Kidney capillary endothelial cell (primary cell): ENCODE measurements around the gene FAM222A.
"Not testable (repeated sequence)": the region's sequence is repeated elsewhere in the genome, so short reads cannot be mapped to it uniquely, and the experiment has no call there.

ENCODE experiments used
- DNase-seq: peaks from one replicate; pipeline ENCODE4 v3.0.0-alpha.2; 2018; ENCODE audit warnings: low spot score

FAM222A gene

GRCh38 chr12:109693653-109694600 lies 19.7 kb upstream of the FAM222A start:
- DNase-seq = no peak

- DNase-seq = not testable (repeated sequence)
These were observed 19.0 kb upstream of the FAM222A start for GRCh38 chr12:109694629-109695028.

GRCh38 chr12:109695416-109695815 lies 18.2 kb upstream of the FAM222A start:
- DNase-seq = no peak

GRCh38 chr12:109695961-109696461 lies 17.6 kb upstream of the FAM222A start:
- no peak for DNase-seq

GRCh38 chr12:109696485-109697269 lies 16.9 kb upstream of the FAM222A start:
- no peak for DNase-seq

GRCh38 chr12:109697270-109697553 lies 16.4 kb upstream of the FAM222A start:
- no peak for DNase-seq

- no peak for DNase-seq
These were observed 15.7 kb upstream of the FAM222A start for GRCh38 chr12:109697877-109698468.

GRCh38 chr12:109698820-109699219 lies 14.8 kb upstream of the FAM222A start:
- DNase-seq = no peak

- no peak for DNase-seq
These were observed 12.6 kb upstream of the FAM222A start for GRCh38 chr12:109701064-109701463.

- no peak for DNase-seq
These were observed 11.3 kb upstream of the FAM222A start for GRCh38 chr12:109702111-109702841.

GRCh38 chr12:109703684-109704083 lies 9.9 kb upstream of the FAM222A start:
- no peak for DNase-seq

- DNase-seq = no peak
These were observed 9.1 kb upstream of the FAM222A start for GRCh38 chr12:109704371-109705098.

- no peak for DNase-seq
These were observed 8.3 kb upstream of the FAM222A start for GRCh38 chr12:109705291-109705690.

GRCh38 chr12:109706398-109706746 lies 7.3 kb upstream of the FAM222A start:
- no peak for DNase-seq

- DNase-seq = no peak
These were observed 6.7 kb upstream of the FAM222A start for GRCh38 chr12:109706747-109707469.

GRCh38 chr12:109707470-109707821 lies 6.2 kb upstream of the FAM222A start:
- no peak for DNase-seq

GRCh38 chr12:109708939-109709338 lies 4.7 kb upstream of the FAM222A start:
- DNase-seq = no peak

- DNase-seq = no peak
These were observed 4.1 kb upstream of the FAM222A start for GRCh38 chr12:109709401-109709991.

- DNase-seq = no peak
These were observed 3.3 kb upstream of the FAM222A start for GRCh38 chr12:109710205-109710746.
